ENCODE measurements around the gene OLFML2A. TPM values are rescaled to one million over a fixed set of nuclear protein-coding genes. Genes with fewer than 3 reads are reported as not detected.
"Not testable (repeated sequence)": the region's sequence is repeated elsewhere in the genome, so short reads cannot be mapped to it uniquely, and the experiment has no call there.

The OLFML2A gene
- polyA plus RNA-seq, 3 donors from 2014 or later, result not detected

GRCh38 chr9:124818431-124819281 is 41.7 kb downstream of the OLFML2A start:
- Mint-ChIP-seq H3K9me3 (no peaks in the 10 kb centered on the region), H3K36me3 (no peaks in the 10 kb centered on the region), H3K4me1 (no peaks in the 10 kb centered on the region), H3K27me3 (ENCODE audit: low read depth in 3 of 3) (peaks cover 2 to 3% (median 2%) of the 10 kb centered on the region in 3 donors), H3K27ac (no peak overlapping the region), H3K4me3 (no peak overlapping the region)
- DNase-seq, result no peak

- no peak overlapping the region for H3K27ac Mint-ChIP-seq
- H3K9me3 Mint-ChIP-seq, result no peaks in the 10 kb centered on the region
- no peak for DNase-seq
- H3K4me3 Mint-ChIP-seq, result no peak overlapping the region
- H3K4me1 Mint-ChIP-seq, result no peaks in the 10 kb centered on the region
- no peaks in the 10 kb centered on the region for H3K36me3 Mint-ChIP-seq
- peaks cover 0 to 2% (median 0%) of the 10 kb centered on the region in 3 donors for H3K27me3 Mint-ChIP-seq (ENCODE audit: low read depth in 3 of 3)
These were observed 44.0 kb downstream of the OLFML2A start for GRCh38 chr9:124820698-124821623.

GRCh38 chr9:124828489-124829333 is 51.8 kb downstream of the OLFML2A start:
- Mint-ChIP-seq H3K4me1 (no peaks in the 10 kb centered on the region), H3K4me3 (no peak overlapping the region), H3K27ac (no peak overlapping the region), H3K27me3 (ENCODE audit: low read depth in 3 of 3) (peaks cover 0 to 2% (median 0%) of the 10 kb centered on the region in 3 donors), H3K9me3 (no peaks in the 10 kb centered on the region), H3K36me3 (no peaks in the 10 kb centered on the region)
- no peak for DNase-seq

- Mint-ChIP-seq H3K27ac (no peak overlapping the region), H3K4me1 (no peaks in the 10 kb centered on the region), H3K9me3 (no peaks in the 10 kb centered on the region), H3K36me3 (no peaks in the 10 kb centered on the region), H3K27me3 (ENCODE audit: low read depth in 3 of 3) (peaks cover 0 to 2% (median 2%) of the 10 kb centered on the region in 3 donors), H3K4me3 (no peak overlapping the region)
- no peak for DNase-seq
These were observed 52.4 kb downstream of the OLFML2A start for GRCh38 chr9:124829334-124829669.

- no peaks in the 10 kb centered on the region for H3K36me3 Mint-ChIP-seq
These were observed 53.7 kb downstream of the OLFML2A start for GRCh38 chr9:124830593-124830992.

GRCh38 chr9:124831642-124832364 is 54.9 kb downstream of the OLFML2A start:
- Mint-ChIP-seq H3K4me3 (no peak overlapping the region), H3K36me3 (no peaks in the 10 kb centered on the region), H3K27me3 (ENCODE audit: low read depth in 3 of 3) (peaks cover 0 to 4% (median 3%) of the 10 kb centered on the region in 3 donors), H3K9me3 (peaks cover 0 to 2% (median 0%) of the 10 kb centered on the region in 6 donors), H3K27ac (no peak overlapping the region), H3K4me1 (no peaks in the 10 kb centered on the region)
- DNase-seq, result no peak

More at GRCh38 chr9:124830593-124830992, 53.7 kb downstream of the OLFML2A start:
- H3K4me1 Mint-ChIP-seq, result no peaks in the 10 kb centered on the region
- H3K4me3 Mint-ChIP-seq, result no peak overlapping the region
- H3K9me3 Mint-ChIP-seq, result no peaks in the 10 kb centered on the region
- DNase-seq, result no peak
- no peak overlapping the region for H3K27ac Mint-ChIP-seq
- H3K27me3 Mint-ChIP-seq (ENCODE audit: low read depth in 3 of 3), result peaks cover 0 to 4% (median 2%) of the 10 kb centered on the region in 3 donors

GRCh38 chr9:124834591-124834990 is 57.7 kb downstream of the OLFML2A start:
- Mint-ChIP-seq H3K27me3 (ENCODE audit: low read depth in 3 of 3) (peaks cover 3 to 8% (median 7%) of the 10 kb centered on the region in 3 donors), H3K36me3 (no peaks in the 10 kb centered on the region), H3K27ac (no peak overlapping the region), H3K4me3 (no peak overlapping the region), H3K9me3 (peaks cover 0 to 2% (median 0%) of the 10 kb centered on the region in 6 donors), H3K4me1 (no peaks in the 10 kb centered on the region)
- no peak for DNase-seq

- Mint-ChIP-seq H3K36me3 (no peaks in the 10 kb centered on the region), H3K27me3 (ENCODE audit: low read depth in 3 of 3) (peaks cover 3 to 8% (median 7%) of the 10 kb centered on the region in 3 donors), H3K4me3 (no peak overlapping the region), H3K9me3 (peaks cover 0 to 2% (median 0%) of the 10 kb centered on the region in 6 donors), H3K27ac (no peak overlapping the region), H3K4me1 (no peaks in the 10 kb centered on the region)
- DNase-seq, result no peak
These were observed 58.2 kb downstream of the OLFML2A start for GRCh38 chr9:124835026-124835557.

- not testable (repeated sequence) for H3K27me3 Mint-ChIP-seq (ENCODE audit: low read depth in 3 of 3); H3K9me3 Mint-ChIP-seq; H3K36me3 Mint-ChIP-seq; H3K4me1 Mint-ChIP-seq; DNase-seq; H3K27ac Mint-ChIP-seq; H3K4me3 Mint-ChIP-seq
These were observed 61.2 kb downstream of the OLFML2A start for GRCh38 chr9:124838132-124838531.

GRCh38 chr9:124838567-124839275 is 61.8 kb downstream of the OLFML2A start:
- H3K27me3 Mint-ChIP-seq (ENCODE audit: low read depth in 3 of 3); H3K36me3 Mint-ChIP-seq; H3K4me3 Mint-ChIP-seq; H3K4me1 Mint-ChIP-seq; H3K9me3 Mint-ChIP-seq; H3K27ac Mint-ChIP-seq; DNase-seq: not testable (repeated sequence)

GRCh38 chr9:124839612-124840299 is 62.8 kb downstream of the OLFML2A start:
- no peak overlapping the region for H3K4me3 Mint-ChIP-seq
- H3K27me3 Mint-ChIP-seq (ENCODE audit: low read depth in 3 of 3), result peaks cover 3 to 7% (median 5%) of the 10 kb centered on the region in 3 donors
- no peak overlapping the region for H3K27ac Mint-ChIP-seq
- H3K4me1 Mint-ChIP-seq, result no peaks in the 10 kb centered on the region
- H3K9me3 Mint-ChIP-seq, result peaks cover 0 to 2% (median 0%) of the 10 kb centered on the region in 6 donors
- H3K36me3 Mint-ChIP-seq, result no peaks in the 10 kb centered on the region
- DNase-seq, result no peak
